ENCODE measurements around the gene LSP1.

Gene LSP1

DNA sequence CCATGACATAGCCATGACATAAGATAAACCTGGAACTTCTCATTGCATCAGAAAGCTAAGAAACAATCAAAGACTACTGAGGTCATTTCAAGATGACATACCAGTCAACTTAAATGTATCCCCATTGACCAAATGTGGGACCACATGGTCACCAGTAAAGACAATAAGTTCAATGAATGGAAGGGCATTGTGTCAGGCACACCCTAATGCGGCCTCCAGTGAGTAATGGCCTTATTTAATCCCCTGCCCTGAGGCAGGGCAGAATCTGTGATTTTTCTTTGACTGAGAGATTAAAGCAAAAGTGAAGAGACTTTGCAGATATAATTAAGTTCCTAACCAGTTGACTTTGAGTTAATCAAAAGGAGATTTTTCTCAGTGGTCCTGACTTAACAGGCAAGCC lies 35.4 kb upstream of the LSP1 start:
- in situ Hi-C loops (cut with HindIII; ENCODE audit: low pct_unique_long_range_greater_than_20kb, low sequenced_read_pairs), result no loop called here
- DNase-seq (ENCODE audit: low read depth in 1 of 2, low spot score in 1 of 2), result no peak
- TF ChIP-seq JUND (IDR thresholded peaks at IDR 0.05; ENCODE audit: low read depth), result no peak

DNA sequence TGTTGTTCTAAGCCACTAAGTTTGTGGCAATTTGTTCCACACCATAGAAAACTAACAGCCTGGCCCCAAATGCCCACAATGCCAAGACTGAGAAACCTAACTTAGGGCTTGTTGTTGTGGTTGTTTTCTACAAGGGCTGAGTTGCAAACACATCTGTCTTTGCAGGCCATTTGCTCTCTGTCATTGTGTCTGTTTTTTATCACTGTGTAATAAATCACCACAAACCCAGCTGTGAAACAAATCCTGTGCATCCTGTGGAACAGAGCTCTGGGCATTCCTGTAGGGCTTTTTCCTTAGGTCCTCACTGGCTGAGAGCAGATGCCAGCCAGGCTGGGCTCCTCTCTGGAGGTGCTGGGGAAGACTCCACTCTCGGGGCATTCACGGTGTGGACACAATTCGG lies 33.8 kb upstream of the LSP1 start:
- no peak for TF ChIP-seq JUND (IDR thresholded peaks at IDR 0.05; ENCODE audit: low read depth)
- no peak for DNase-seq (ENCODE audit: low read depth in 1 of 2, low spot score in 1 of 2)
- in situ Hi-C loops (cut with HindIII; ENCODE audit: low pct_unique_long_range_greater_than_20kb, low sequenced_read_pairs), result no loop called here

DNA sequence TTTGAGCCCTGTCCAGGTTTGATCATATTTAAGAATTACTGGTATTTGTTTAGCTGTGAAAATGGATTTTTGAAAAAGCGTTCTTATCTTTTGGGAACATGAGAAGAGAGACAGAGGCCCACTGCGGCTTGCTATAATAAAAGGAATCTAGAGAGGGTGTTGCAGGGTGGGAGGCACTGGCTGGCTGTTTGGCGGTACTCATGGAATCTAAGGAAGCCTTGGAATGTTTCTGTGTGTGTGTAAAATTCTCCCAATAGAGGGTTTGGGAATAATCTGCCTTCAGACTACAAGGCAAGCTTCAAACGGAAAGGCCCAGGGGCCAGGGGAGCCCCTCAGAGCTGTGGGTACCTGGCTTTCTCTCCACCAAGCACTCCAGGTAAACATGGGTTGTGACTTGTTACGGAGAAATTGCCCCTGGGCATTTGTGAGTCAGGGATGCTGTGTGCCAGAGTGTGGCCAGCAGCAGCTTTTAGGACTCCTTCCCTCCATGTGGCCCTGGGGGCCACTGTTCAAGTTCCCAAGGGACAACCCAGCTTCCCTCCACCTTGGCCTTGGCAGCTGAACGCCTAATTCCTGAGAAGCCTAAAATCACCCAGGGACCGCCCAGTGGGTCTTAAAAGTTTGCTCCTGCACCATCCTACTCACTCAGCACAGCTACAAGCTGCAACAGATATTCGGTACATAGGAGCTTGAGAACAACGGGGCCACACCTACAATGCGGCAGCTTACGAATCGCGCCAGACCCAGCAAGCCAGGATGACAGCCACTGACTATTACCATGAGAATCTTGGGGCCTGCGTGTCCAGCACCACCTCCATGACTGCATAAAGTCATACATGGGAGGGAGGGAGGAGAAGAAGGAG lies 32.2 kb upstream of the LSP1 start:
- no peak for DNase-seq (ENCODE audit: low read depth in 1 of 2, low spot score in 1 of 2)
- no peak for TF ChIP-seq JUND (IDR thresholded peaks at IDR 0.05; ENCODE audit: low read depth)
- in situ Hi-C loops (cut with HindIII; ENCODE audit: low pct_unique_long_range_greater_than_20kb, low sequenced_read_pairs), result no loop called here

DNA sequence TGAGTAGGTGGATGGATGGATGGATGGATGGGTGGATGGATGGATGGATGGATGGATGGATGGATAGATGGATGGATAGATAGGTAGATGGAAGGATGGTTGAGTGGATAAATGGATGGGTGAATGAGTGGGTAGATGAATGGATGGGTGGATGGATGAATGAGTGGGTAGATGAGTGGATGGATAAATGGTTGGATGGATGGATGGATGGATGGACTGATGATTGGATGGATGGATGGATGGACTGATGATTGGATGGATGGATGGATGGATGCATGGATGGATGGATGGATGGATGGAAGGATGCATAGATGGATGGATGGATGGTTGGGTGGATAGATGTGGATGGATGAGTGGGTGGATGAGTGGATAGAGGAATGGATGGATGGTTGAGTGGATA lies 31.3 kb upstream of the LSP1 start:
- DNase-seq (ENCODE audit: low read depth in 1 of 2, low spot score in 1 of 2), result no peak
- in situ Hi-C loops (cut with HindIII; ENCODE audit: low pct_unique_long_range_greater_than_20kb, low sequenced_read_pairs), result no loop called here
- no peak for TF ChIP-seq JUND (IDR thresholded peaks at IDR 0.05; ENCODE audit: low read depth)

DNA sequence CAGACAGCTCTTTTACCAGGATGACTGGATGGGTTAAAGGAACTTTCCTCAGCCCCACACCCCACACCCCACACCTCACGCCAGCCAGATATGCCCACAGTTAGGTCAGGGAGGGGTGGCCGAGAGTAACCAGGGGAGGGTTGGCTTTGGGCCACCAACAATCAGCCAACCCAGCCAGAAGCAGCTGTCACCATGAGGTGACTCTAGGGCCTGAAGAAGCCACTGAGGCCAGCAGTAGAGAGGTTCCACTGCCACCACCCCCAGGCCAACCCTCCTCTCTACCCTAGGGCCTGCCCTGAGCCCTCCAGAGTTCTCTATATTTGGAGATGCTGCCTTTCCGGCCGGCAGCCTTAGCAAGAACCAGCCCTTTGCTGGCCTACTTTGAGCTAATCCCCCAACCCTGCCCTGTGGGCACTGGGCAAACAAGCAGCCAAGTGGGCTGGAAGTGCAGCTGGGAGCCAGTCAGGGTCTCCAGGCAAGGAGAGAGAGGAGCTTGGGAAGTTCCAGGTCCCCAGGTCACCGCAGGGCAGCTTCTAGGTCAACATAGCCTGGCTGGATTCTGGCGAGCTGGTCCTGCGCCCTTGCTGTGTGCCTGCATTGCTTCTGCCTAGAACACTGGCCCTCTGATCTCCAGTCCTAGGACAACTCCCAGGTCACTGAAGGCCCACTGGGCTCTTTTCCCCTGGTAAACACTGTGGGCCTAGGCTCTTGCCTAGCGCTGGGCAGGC lies 30.1 kb upstream of the LSP1 start:
- in situ Hi-C loops (cut with HindIII; ENCODE audit: low pct_unique_long_range_greater_than_20kb, low sequenced_read_pairs), result no loop called here
- DNase-seq (ENCODE audit: low read depth in 1 of 2, low spot score in 1 of 2), result no peak
- TF ChIP-seq JUND (IDR thresholded peaks at IDR 0.05; ENCODE audit: low read depth), result no peak

DNA sequence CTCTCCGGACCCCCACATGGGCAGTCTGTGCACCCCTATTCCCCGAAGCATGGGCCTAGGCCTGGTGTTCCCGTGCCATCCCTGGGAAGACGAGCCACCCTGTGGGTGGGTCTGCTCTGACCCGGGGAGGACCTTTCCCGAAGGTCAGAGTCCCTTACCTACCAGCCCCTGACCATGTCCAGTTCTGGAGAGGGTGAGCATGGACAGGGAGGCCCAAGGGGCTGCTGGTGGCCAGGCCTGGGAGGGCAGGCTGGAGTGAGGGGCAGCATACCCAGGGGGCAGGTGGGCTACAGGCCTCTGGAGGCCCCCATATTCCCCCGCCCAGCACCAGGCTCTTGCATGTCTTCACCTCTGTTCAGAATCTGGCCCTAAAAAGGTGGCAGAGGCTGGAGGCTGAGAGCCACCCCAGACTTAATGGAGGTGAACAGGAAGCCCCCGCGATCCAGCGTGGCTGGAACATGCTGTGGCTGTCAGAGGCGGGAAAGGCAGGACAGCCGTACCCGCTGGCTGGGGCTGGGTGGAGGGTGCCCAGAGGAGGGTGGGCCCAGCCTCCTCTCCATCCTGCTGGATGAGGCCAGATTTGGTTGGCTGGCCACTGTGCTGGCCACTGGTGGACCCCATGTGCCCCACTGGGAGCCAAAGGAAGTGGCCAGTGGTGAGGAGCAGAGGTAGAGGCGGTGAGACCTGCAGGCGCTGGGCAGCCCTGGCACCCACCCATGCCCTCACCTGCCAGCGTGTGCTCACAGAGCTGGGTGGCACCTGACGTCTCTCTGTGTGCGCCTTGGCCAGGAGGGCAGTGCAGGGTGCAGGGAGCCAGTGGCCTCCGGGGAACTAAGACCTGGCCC lies 29.3 kb upstream of the LSP1 start:
- no peak for TF ChIP-seq JUND (IDR thresholded peaks at IDR 0.05; ENCODE audit: low read depth)
- no peak for DNase-seq (ENCODE audit: low read depth in 1 of 2, low spot score in 1 of 2)
- in situ Hi-C loops (cut with HindIII; ENCODE audit: low pct_unique_long_range_greater_than_20kb, low sequenced_read_pairs), result no loop called here

DNA sequence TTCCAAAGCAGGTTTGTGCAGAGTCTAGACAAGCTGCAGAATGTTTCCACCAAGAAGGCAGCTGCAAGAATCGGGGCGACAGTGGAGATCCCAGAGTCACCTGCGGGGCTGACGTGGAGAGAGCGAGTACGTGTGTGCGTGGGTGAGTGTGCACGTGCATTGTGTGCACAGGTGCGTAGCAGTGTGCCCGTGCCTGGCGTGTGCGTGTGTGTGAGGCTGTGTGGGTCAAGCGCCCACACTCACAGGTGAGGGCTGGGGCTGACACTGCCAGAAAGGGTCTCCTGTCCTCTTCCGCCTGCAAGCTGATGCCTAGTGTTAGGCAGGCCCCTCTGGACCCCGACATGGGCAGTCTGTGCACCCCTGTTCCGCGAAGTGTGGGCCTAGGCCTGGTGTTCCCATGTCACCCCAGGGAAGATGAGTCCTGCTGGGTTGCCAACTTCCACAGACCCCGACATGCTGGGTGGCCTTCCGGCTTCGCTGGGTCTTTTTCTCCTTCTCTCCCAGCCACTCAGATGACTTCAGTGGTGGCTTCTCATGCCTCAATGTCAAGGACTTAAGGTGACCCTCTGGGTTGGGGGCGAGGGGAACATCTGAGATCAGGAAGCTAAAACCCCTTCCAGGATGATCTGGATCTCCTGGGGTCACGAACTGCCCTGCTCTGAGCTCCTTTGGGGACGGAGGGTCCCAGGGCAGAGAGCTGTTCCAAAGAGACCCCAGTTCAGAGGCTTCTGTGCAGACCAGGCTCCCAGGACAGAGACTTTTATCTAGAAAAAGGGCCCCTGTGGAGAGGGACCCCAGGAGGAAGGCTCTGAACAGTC lies 28.5 kb upstream of the LSP1 start:
- in situ Hi-C loops (cut with HindIII; ENCODE audit: low pct_unique_long_range_greater_than_20kb, low sequenced_read_pairs), result no loop called here
- TF ChIP-seq JUND (IDR thresholded peaks at IDR 0.05; ENCODE audit: low read depth), result no peak
- no peak for DNase-seq (ENCODE audit: low read depth in 1 of 2, low spot score in 1 of 2)

DNA sequence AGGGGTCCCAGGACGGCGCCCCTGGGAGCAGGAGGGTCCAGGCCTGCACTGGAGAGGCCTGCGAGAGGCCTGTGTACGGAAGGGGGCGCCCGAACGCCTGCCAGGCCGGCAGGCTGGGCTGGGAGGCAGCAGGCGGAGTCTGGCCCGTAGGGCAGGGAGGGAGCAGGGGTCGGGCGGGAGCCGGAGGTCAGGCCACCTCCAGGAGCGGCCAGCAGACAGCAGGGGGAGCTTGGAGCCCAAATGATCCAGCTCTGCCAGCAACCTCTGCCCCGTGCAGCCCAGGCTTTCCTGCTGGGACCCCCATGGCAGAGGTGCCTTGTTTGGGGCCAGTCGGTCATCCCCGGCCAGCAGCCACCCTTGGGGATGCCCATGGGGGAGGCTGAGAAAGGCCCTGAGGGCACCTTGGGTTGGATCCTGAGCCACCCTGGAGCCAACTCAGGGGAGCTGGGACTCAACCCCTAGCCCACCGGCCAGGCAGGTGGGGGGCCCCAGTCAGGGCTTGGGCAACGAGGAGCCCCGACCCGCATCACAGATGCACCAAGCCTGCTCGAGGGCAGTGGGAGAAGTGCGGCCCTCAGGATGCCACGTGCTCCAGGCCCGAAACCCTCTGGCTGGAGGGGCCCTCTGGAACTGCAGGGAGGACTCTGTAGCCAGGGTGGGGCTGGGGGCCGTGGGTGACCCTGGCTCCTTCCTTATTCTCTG lies 27.7 kb upstream of the LSP1 start:
- no peak for TF ChIP-seq JUND (IDR thresholded peaks at IDR 0.05; ENCODE audit: low read depth)
- in situ Hi-C loops (cut with HindIII; ENCODE audit: low pct_unique_long_range_greater_than_20kb, low sequenced_read_pairs), result no loop called here
- DNase-seq (ENCODE audit: low read depth in 1 of 2, low spot score in 1 of 2), result peak; percentile 55 to 78

DNA sequence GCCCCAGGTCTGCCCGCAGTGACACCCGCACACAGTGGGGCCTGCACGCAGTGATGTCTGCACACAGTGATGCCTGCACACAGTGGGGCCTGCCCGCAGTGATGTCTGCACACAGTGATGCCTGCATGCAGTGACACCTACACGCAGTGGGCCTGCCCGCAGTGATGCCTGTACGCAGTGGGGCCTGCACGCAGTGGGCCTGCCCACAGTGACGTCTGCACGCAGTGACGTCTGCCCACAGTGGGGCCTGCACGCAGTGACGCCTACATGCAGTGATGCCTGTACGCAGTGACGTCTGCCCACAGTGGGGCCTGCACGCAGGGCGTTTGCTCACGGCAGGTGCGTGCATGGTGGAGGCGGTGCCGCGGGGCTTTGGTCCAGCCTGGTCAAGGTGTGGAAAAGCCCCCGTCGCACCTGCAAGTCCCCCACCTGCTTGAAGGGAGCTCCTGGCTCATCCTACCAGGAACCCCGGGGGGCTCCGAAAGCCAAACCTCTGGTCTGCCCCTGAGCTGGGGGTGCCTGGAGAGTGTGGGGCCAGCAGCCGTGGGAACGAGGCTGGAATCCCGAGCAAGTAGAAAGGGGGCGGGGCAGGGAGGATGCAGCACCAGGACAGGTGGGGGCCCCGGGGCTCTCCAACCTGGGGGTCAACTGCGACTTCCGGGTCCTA lies 27.0 kb upstream of the LSP1 start:
- no peak for DNase-seq (ENCODE audit: low read depth in 1 of 2, low spot score in 1 of 2)
- in situ Hi-C loops (cut with HindIII; ENCODE audit: low pct_unique_long_range_greater_than_20kb, low sequenced_read_pairs), result no loop called here
- no peak for TF ChIP-seq JUND (IDR thresholded peaks at IDR 0.05; ENCODE audit: low read depth)

DNA sequence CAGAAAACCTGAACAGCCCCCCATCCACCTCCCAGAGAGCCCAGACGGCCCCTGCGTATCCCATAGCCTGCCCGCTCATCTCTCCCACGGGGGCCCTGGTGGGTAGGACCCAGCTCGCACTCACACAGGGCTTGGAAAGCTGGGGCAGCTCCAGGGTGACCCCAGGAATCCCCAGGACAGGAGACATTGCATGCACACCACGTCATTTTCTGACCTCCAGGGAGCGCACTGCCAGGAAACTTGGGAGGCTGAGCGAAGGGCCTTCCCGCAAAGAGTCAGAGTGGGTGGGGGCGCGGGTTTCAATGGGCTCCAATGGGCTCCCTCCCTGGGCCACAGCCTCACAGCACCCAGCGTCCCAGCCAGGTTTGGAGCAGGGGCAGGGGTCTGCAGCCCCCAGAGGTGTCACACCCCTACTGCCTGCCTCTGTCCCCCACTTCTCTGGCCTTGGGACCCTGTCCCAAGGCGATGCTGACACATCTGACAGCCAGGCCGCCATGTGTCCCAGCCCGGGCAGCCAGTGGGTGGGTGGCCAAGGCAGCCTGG lies 26.3 kb upstream of the LSP1 start:
- no peak for TF ChIP-seq JUND (IDR thresholded peaks at IDR 0.05; ENCODE audit: low read depth)
- in situ Hi-C loops (cut with HindIII; ENCODE audit: low pct_unique_long_range_greater_than_20kb, low sequenced_read_pairs), result no loop called here
- peak; percentile 82 to 92 for DNase-seq (ENCODE audit: low read depth in 1 of 2, low spot score in 1 of 2)

Data from T47D (cell line).